Measurements from ENCODE around the gene LHFPL4.

DNA sequence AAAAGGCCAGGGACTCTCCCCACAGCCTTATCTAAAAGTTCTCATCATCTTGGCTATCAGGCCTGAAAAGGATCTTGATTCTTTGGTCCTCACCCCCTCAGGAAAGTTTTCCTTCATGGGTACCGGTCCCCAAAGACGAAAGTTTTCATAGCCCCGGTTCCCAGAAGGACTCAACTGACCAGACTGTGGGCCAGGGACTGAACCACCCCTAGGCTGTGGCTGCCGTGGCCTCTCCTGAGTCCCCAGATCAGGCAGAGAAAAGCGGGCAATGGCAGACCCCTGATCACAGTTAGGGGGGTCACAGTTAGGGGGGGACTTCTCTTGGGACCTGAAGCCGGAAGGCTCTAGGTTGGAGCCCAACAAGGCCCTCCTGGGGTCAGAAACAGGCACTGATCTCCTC is 54.8 kb downstream of the LHFPL4 start:
- no peak for TF ChIP-seq ZFP30 (CRISPR knock-in tag; IDR thresholded peaks at IDR 0.05)
- no peak for TF ChIP-seq ESRRG (CRISPR knock-in tag; IDR thresholded peaks at IDR 0.05)
- TF ChIP-seq RARB (CRISPR knock-in tag; IDR thresholded peaks at IDR 0.05), result no peak
- no peak for TF ChIP-seq TCF4 (CRISPR knock-in tag; IDR thresholded peaks at IDR 0.05; ENCODE audit: borderline replicate concordance)
- TF ChIP-seq OSR1 (CRISPR knock-in tag; IDR thresholded peaks at IDR 0.05), result no peak
- TF ChIP-seq SNAI2 (CRISPR knock-in tag; IDR thresholded peaks at IDR 0.05), result no peak
- TF ChIP-seq ZNF70 (CRISPR knock-in tag; IDR thresholded peaks at IDR 0.05), result no peak
- TF ChIP-seq TOX (CRISPR knock-in tag; IDR thresholded peaks at IDR 0.05; ENCODE audit: borderline replicate concordance), result no peak
- no peak for TF ChIP-seq ARNTL (CRISPR knock-in tag; IDR thresholded peaks at IDR 0.05; ENCODE audit: borderline replicate concordance, low read depth)
- TF ChIP-seq, protein P1, sequence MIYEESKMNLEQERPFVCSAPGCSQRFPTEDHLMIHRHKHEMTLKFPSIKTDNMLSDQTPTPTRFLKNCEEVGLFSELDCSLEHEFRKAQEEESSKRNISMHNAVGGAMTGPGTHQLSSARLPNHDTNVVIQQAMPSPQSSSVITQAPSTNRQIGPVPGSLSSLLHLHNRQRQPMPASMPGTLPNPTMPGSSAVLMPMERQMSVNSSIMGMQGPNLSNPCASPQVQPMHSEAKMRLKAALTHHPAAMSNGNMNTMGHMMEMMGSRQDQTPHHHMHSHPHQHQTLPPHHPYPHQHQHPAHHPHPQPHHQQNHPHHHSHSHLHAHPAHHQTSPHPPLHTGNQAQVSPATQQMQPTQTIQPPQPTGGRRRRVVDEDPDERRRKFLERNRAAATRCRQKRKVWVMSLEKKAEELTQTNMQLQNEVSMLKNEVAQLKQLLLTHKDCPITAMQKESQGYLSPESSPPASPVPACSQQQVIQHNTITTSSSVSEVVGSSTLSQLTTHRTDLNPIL (CRISPR knock-in tag; IDR thresholded peaks at IDR 0.05; ENCODE audit: low read depth), result no peak
- TF ChIP-seq ZNF8 (CRISPR knock-in tag; IDR thresholded peaks at IDR 0.05), result no peak

Data from SK-N-SH treated with all-trans-retinoic acid at 6 μM for 48 hours (cell line).